Measurements from ENCODE around the gene AQR.

DNA sequence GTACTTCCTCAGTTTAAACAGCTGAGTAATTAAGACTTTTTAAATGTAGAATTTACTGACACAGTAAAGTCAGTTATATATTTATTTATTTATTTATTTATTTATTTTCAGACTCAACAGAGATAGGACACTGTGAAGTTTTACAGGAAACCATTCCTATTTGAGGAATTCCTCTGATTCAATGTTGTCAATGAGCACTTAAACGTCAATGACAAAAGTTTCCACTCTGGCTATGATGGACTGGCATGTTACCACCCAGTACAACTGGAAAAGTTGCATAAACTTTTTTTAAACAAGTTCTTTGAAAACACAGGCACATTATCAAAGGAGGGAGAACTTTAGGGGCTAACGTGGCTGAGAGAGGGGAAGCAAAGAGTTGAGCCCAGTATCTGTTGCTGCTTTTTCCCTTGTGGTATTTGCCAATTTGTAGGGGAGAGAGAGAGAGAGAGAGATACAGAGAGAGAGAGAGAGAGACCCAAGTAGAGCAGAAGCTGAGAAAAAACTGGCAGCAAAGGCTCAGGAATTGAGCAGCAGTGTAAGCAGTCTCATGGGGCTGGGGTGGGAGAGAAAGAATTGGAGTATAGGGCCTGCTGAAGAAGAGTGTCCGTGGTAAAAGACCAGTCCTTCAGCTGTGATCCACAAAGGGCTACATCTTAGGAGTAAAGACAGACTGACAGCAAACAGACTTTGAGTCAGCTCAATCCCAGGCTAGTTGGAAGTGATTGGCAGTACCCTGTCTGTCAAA is 155.9 kb downstream of the AQR start:
- TF ChIP-seq, protein P1, sequence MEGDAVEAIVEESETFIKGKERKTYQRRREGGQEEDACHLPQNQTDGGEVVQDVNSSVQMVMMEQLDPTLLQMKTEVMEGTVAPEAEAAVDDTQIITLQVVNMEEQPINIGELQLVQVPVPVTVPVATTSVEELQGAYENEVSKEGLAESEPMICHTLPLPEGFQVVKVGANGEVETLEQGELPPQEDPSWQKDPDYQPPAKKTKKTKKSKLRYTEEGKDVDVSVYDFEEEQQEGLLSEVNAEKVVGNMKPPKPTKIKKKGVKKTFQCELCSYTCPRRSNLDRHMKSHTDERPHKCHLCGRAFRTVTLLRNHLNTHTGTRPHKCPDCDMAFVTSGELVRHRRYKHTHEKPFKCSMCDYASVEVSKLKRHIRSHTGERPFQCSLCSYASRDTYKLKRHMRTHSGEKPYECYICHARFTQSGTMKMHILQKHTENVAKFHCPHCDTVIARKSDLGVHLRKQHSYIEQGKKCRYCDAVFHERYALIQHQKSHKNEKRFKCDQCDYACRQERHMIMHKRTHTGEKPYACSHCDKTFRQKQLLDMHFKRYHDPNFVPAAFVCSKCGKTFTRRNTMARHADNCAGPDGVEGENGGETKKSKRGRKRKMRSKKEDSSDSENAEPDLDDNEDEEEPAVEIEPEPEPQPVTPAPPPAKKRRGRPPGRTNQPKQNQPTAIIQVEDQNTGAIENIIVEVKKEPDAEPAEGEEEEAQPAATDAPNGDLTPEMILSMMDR (conservative IDR thresholded peaks at IDR 0.05; ENCODE audit: low read depth in 2 of 2): no peak
- no peak for TF ChIP-seq EZH2 (IDR thresholded peaks at IDR 0.05; ENCODE audit: low read depth, unreplicated experiment)
- no peak for TF ChIP-seq CREB1 (CRISPR knock-in tag; IDR thresholded peaks at IDR 0.05; ENCODE audit: low read depth)
- TF ChIP-seq, protein P2, sequence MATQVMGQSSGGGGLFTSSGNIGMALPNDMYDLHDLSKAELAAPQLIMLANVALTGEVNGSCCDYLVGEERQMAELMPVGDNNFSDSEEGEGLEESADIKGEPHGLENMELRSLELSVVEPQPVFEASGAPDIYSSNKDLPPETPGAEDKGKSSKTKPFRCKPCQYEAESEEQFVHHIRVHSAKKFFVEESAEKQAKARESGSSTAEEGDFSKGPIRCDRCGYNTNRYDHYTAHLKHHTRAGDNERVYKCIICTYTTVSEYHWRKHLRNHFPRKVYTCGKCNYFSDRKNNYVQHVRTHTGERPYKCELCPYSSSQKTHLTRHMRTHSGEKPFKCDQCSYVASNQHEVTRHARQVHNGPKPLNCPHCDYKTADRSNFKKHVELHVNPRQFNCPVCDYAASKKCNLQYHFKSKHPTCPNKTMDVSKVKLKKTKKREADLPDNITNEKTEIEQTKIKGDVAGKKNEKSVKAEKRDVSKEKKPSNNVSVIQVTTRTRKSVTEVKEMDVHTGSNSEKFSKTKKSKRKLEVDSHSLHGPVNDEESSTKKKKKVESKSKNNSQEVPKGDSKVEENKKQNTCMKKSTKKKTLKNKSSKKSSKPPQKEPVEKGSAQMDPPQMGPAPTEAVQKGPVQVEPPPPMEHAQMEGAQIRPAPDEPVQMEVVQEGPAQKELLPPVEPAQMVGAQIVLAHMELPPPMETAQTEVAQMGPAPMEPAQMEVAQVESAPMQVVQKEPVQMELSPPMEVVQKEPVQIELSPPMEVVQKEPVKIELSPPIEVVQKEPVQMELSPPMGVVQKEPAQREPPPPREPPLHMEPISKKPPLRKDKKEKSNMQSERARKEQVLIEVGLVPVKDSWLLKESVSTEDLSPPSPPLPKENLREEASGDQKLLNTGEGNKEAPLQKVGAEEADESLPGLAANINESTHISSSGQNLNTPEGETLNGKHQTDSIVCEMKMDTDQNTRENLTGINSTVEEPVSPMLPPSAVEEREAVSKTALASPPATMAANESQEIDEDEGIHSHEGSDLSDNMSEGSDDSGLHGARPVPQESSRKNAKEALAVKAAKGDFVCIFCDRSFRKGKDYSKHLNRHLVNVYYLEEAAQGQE (IDR thresholded peaks at IDR 0.05; ENCODE audit: unreplicated experiment): no peak
- TF ChIP-seq EZH2phosphoT487 (IDR thresholded peaks at IDR 0.05; ENCODE audit: unreplicated experiment): no peak
- no peak for TF ChIP-seq STAT1 (IDR thresholded peaks at IDR 0.05; ENCODE audit: unreplicated experiment)
- TF ChIP-seq POLR2AphosphoS5 (IDR thresholded peaks at IDR 0.05; ENCODE audit: low read depth): no peak
- TF ChIP-seq JUNB (IDR thresholded peaks at IDR 0.05; ENCODE audit: unreplicated experiment): no peak
- TF ChIP-seq ZNF331 (CRISPR knock-in tag; IDR thresholded peaks at IDR 0.05; ENCODE audit: low read depth): no peak
- TF ChIP-seq ZNF114 (CRISPR knock-in tag; IDR thresholded peaks at IDR 0.05): no peak
- TF ChIP-seq NANOG (IDR thresholded peaks at IDR 0.05; ENCODE audit: borderline replicate concordance): no peak
- TF ChIP-seq, protein P3, sequence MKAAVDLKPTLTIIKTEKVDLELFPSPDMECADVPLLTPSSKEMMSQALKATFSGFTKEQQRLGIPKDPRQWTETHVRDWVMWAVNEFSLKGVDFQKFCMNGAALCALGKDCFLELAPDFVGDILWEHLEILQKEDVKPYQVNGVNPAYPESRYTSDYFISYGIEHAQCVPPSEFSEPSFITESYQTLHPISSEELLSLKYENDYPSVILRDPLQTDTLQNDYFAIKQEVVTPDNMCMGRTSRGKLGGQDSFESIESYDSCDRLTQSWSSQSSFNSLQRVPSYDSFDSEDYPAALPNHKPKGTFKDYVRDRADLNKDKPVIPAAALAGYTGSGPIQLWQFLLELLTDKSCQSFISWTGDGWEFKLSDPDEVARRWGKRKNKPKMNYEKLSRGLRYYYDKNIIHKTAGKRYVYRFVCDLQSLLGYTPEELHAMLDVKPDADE (IDR thresholded peaks at IDR 0.05): no peak

Data from GM23338 (cell line).